NCI-H526 (cell line): ENCODE results near the gene GINS3.

Experiments
- DNase-seq, 2 experiments: peaks; one replicate each; lab custom pipeline; 2025; lab: John Stamatoyannopoulos, UW

Gene GINS3

GRCh38 chr16:58392215-58393137 is at the start of gene GINS3:
GINS3 (plus strand) TSS chr16:58392471; CDS start chr16:58392602, 131 bp downstream.
- DNase-seq = peak; percentile 65 to 83

GRCh38 chr16:58343562-58343961 is 48.7 kb upstream of the GINS3 start:
- DNase-seq = no peak

GRCh38 chr16:58345574-58346354 is 46.5 kb upstream of the GINS3 start:
- peak in 1 of 2 experiments; percentile 3 for DNase-seq

- DNase-seq = no peak
Measured at GRCh38 chr16:58346831-58347371, 45.4 kb upstream of the GINS3 start.

GRCh38 chr16:58348986-58349385 is 43.3 kb upstream of the GINS3 start:
- DNase-seq = no peak

GRCh38 chr16:58352690-58353089 is 39.6 kb upstream of the GINS3 start:
- no peak for DNase-seq

- no peak for DNase-seq
Measured at GRCh38 chr16:58360041-58360634, 32.1 kb upstream of the GINS3 start.

GRCh38 chr16:58361726-58362125 is 30.5 kb upstream of the GINS3 start:
- DNase-seq = no peak

GRCh38 chr16:58363746-58364393 is 28.4 kb upstream of the GINS3 start:
- DNase-seq = no peak

- DNase-seq = no peak
Measured at GRCh38 chr16:58365623-58366022, 26.6 kb upstream of the GINS3 start.

- no peak for DNase-seq
Measured at GRCh38 chr16:58366247-58367031, 25.8 kb upstream of the GINS3 start.

- no peak for DNase-seq
Measured at GRCh38 chr16:58367252-58367651, 25.0 kb upstream of the GINS3 start.

- DNase-seq = no peak
Measured at GRCh38 chr16:58371841-58372240, 20.4 kb upstream of the GINS3 start.

GRCh38 chr16:58375386-58375785 is 16.9 kb upstream of the GINS3 start:
- DNase-seq = no peak

GRCh38 chr16:58377932-58378331 is 14.3 kb upstream of the GINS3 start:
- DNase-seq = no peak

- DNase-seq = no peak
Measured at GRCh38 chr16:58378401-58378800, 13.9 kb upstream of the GINS3 start.

- no peak for DNase-seq
Measured at GRCh38 chr16:58379736-58380135, 12.5 kb upstream of the GINS3 start.

GRCh38 chr16:58381661-58382060 is 10.6 kb upstream of the GINS3 start:
- no peak for DNase-seq

- peak; percentile 4 to 46 for DNase-seq
Measured at GRCh38 chr16:58384437-58385055, 7.7 kb upstream of the GINS3 start.

- DNase-seq = no peak
Measured at GRCh38 chr16:58385218-58385773, 7.0 kb upstream of the GINS3 start.
